NCI-H1694 treated with DMSO at 0.1 percent for 48 hours (cell line): Measurements from ENCODE around the gene GLP1R.

Experiments
- DNase-seq: peaks from one replicate; lab custom pipeline; 2025; lab: John Stamatoyannopoulos, UW

GLP1R gene

GRCh38 chr6:39048481-39049399 lies at the start of gene GLP1R:
Gene GLP1R (plus strand): TSS chr6:39048781. CDS start chr6:39048841, 60 bp downstream.
- no peak for DNase-seq

- peak; percentile 6 for DNase-seq
Observed at GRCh38 chr6:39003072-39003471, 45.5 kb upstream of the GLP1R start.

- DNase-seq, result no peak
Observed at GRCh38 chr6:39003492-39003891, 45.1 kb upstream of the GLP1R start.

- DNase-seq, result no peak
Observed at GRCh38 chr6:39004801-39005200, 43.8 kb upstream of the GLP1R start.

GRCh38 chr6:39005774-39006173 lies 42.8 kb upstream of the GLP1R start:
- DNase-seq, result no peak

- DNase-seq, result no peak
Observed at GRCh38 chr6:39007575-39007974, 41.0 kb upstream of the GLP1R start.

GRCh38 chr6:39008737-39009136 lies 39.8 kb upstream of the GLP1R start:
- no peak for DNase-seq

GRCh38 chr6:39009476-39009875 lies 39.1 kb upstream of the GLP1R start:
- no peak for DNase-seq

- no peak for DNase-seq
Observed at GRCh38 chr6:39016839-39017546, 31.6 kb upstream of the GLP1R start.

- no peak for DNase-seq
Observed at GRCh38 chr6:39017547-39017880, 31.1 kb upstream of the GLP1R start.

GRCh38 chr6:39018103-39018502 lies 30.5 kb upstream of the GLP1R start:
- no peak for DNase-seq

GRCh38 chr6:39020136-39020535 lies 28.4 kb upstream of the GLP1R start:
- no peak for DNase-seq

- DNase-seq, result no peak
Observed at GRCh38 chr6:39021041-39021440, 27.5 kb upstream of the GLP1R start.

GRCh38 chr6:39021779-39022178 lies 26.8 kb upstream of the GLP1R start:
- no peak for DNase-seq

GRCh38 chr6:39026175-39026574 lies 22.4 kb upstream of the GLP1R start:
- no peak for DNase-seq

GRCh38 chr6:39029156-39030011 lies 19.2 kb upstream of the GLP1R start:
- DNase-seq, result no peak

GRCh38 chr6:39035681-39036080 lies 12.9 kb upstream of the GLP1R start:
- no peak for DNase-seq

- DNase-seq, result no peak
Observed at GRCh38 chr6:39037082-39037508, 11.5 kb upstream of the GLP1R start.

- peak; percentile 44 for DNase-seq
Observed at GRCh38 chr6:39037707-39038106, 10.9 kb upstream of the GLP1R start.

- no peak for DNase-seq
Observed at GRCh38 chr6:39040080-39040673, 8.4 kb upstream of the GLP1R start.

GRCh38 chr6:39041072-39041471 lies 7.5 kb upstream of the GLP1R start:
- no peak for DNase-seq

GRCh38 chr6:39043776-39044175 lies 4.8 kb upstream of the GLP1R start:
- no peak for DNase-seq
